Mucosa of rectum (tissue), 2 donors: ENCODE data around the gene NUP88.

Experiments used
- H3K27ac ChIP-seq, 2 donors: one replicate each; pipeline ENCODE4 v1.7.0; 2013; ENCODE audit warnings: inconsistent platforms in 2 of 2, low read depth in 2 of 2, low read length in 2 of 2
- H3K27me3 ChIP-seq, 2 donors: one replicate each; pipeline ENCODE4 v1.7.0; 2013; ENCODE audit warnings: low read length in 2 of 2; ENCODE audit not compliant: control insufficient read depth in 2 of 2, insufficient read depth in 2 of 2
- H3K36me3 ChIP-seq, 2 donors: one replicate each; pipeline ENCODE4 v1.7.0; 2013; ENCODE audit warnings: low read length in 2 of 2; ENCODE audit not compliant: control insufficient read depth in 2 of 2, insufficient read depth in 2 of 2
- H3K4me1 ChIP-seq, 2 donors: one replicate each; pipeline ENCODE4 v1.7.0; 2013; ENCODE audit warnings: low read length in 2 of 2, mild to moderate bottlenecking in 1 of 2; ENCODE audit not compliant: control insufficient read depth in 2 of 2, insufficient read depth in 2 of 2
- H3K4me3 ChIP-seq, 2 donors: one replicate each; pipeline ENCODE4 v1.7.0; 2013; ENCODE audit warnings: low read length in 2 of 2
- H3K9ac ChIP-seq, 2 donors: one replicate each; pipeline ENCODE4 v1.7.0; 2013; ENCODE audit warnings: low read length in 2 of 2, low read depth in 1 of 2, mild to moderate bottlenecking in 1 of 2
- H3K9me3 ChIP-seq, 2 donors: one replicate each; pipeline ENCODE4 v1.7.0; 2013; ENCODE audit warnings: low read length in 2 of 2; ENCODE audit not compliant: control insufficient read depth in 2 of 2
- donor health status: healthy.
- donor health status: Normal muscosa, but diverticular disease.

The NUP88 gene

DNA sequence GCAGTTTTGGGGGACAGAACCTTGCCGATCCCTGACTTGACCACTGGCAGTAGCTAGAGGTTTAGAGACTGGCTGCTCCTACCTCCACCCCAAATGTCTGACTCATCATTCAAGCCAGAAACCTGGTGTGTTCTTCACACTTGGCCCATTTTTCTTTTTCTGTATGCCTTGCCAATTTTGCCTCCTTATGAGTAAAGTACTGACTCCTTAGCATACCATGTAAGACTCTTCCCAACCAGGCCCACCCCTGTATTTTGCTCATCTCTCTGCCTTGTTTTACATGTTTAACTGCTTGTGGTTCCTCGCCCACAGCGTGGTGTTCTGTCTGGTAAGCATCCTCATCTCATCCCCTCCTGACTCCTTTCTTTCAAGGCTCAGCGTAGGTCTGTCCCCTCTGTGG is 37.9 kb downstream of the NUP88 start:
- no peaks in the 10 kb centered on the region for H3K4me1 ChIP-seq
- no peak overlapping the region for H3K9ac ChIP-seq
- H3K27me3 ChIP-seq: no peaks in the 10 kb centered on the region
- H3K4me3 ChIP-seq: no peak overlapping the region
- no peaks in the 10 kb centered on the region for H3K9me3 ChIP-seq
- peaks cover 89 to 92% of the 10 kb centered on the region in 2 donors for H3K36me3 ChIP-seq
- no peak overlapping the region for H3K27ac ChIP-seq

DNA sequence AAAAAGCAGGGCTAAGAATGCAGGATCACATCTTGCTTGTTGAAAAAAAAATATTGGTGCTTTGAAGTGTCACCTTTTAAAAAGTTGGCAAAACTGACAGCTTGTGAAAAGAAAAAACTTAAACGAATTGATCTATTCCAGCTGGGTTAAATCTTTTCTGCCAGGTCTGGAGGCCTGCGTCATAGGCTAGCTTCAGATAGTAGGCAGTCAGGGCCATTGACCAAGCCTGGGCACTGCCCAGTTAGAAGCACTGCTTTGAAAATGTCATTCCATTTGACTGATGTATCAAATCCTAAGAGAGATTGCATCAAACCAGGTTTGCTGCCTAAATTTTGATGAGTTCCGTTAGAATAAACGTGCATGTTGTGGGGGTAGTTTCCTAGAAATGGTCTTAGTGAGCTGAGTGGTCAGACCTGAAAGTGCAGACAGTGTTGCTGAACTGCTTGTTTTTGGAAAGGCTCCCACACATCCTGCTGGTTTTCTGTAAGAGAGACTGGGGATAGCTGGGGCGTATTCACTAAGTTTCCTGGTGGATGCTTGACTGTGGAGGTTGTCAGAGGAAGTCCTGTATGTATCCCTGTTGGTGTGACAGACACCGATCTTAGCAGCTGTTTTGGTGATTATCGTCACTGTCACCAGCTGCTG is 38.8 kb downstream of the NUP88 start:
- Histone ChIP-seq H3K36me3 (peaks cover 84 to 89% of the 10 kb centered on the region in 2 donors), H3K27ac (no peak overlapping the region), H3K4me3 (no peak overlapping the region), H3K27me3 (no peaks in the 10 kb centered on the region), H3K9ac (no peak overlapping the region), H3K4me1 (no peaks in the 10 kb centered on the region), H3K9me3 (no peaks in the 10 kb centered on the region)

DNA sequence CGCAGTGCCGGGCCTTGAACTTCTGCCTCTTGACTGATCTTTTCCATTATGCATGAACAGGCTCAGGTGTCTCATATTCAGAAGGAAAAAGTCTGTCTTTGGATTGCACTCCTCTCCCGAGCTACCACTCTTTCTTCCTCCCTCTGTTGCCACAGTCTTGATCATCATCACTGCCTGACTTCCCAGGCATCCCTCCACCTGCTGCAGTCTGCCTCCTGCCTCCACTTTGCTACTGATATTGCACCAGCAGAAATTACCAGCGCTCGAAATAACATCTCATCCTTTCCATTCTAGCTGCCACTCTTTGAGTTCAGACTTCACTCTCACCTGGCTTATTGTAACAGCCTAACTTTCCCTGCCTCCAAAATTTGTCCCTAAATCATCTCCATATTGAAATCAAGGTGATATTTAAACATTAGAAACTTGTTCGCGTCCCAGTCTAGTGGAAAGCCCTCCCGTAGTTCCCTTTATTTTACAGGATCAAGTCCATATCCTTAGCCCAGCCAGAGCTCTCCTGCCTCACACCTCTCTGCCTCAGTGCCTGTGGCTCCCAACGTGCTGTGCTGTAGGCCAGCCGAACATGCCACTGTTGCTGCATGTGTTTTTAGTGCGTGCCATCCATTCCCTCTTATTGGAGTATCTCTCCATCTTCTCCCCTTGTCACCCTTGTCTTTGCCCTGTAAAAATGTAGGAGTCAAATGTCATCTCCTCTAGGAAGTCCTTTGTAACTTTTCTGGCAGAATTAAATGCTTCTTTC is 39.9 kb downstream of the NUP88 start:
- Histone ChIP-seq H3K9me3 (no peaks in the 10 kb centered on the region), H3K4me3 (no peak overlapping the region), H3K4me1 (no peaks in the 10 kb centered on the region), H3K27ac (no peak overlapping the region), H3K27me3 (no peaks in the 10 kb centered on the region), H3K36me3 (peaks cover 73 to 84% of the 10 kb centered on the region in 2 donors), H3K9ac (no peak overlapping the region)

DNA sequence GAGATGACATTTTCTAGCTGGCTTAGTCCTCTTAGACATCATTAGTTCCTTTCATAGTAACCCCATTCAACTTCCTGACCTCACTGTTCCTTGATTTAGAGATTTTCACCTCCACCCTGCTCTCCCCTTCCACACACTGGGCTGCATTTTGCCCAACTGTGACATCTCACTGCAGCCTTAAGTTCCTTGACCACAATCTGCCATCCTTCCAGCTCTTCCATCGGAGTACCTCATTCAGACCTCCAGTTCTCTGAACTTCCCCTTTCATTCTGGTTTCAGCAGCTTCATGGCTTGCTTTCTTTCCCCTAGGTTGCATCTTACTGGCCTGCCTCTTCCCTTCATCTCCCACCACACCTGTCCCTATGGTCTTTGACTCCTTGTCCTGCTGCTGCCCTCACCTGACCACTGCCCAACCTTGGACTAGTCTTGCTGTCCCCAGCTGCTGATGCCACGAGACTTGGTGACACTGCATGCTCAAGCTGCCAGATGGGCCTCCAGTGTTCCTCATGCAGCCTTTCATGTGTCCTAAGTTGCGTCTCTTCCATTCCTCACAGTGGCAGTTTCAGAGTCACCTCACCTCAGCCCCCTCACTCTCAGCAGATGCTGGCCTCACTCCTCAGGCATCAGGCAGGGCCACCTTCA is 40.8 kb downstream of the NUP88 start:
- Histone ChIP-seq H3K27me3 (no peaks in the 10 kb centered on the region), H3K36me3 (peaks cover 70 to 79% of the 10 kb centered on the region in 2 donors), H3K27ac (no peak overlapping the region), H3K4me1 (no peaks in the 10 kb centered on the region), H3K9me3 (no peaks in the 10 kb centered on the region), H3K9ac (no peak overlapping the region), H3K4me3 (no peak overlapping the region)

DNA sequence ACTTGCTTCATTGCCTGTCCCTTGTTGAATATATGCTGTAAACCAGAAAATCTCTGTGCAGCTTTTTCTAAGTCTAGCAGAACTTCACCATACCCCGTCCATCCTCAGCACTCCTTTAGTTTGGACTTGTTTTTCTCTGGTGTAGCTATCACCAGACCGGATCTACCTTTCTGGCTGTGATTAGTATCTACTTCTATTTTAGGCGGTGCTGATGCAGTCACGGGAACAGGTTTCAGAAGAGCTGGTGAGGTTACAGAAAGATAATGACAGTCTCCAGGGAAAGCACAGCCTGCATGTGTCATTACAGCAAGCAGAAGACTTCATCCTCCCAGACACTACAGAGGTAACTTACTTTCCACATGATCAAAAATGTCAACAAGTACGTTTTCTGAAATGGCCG is 46.4 kb downstream of the NUP88 start:
- no peaks in the 10 kb centered on the region for H3K4me1 ChIP-seq
- H3K9ac ChIP-seq: no peak overlapping the region
- no peaks in the 10 kb centered on the region for H3K27me3 ChIP-seq
- no peak overlapping the region for H3K4me3 ChIP-seq
- no peak overlapping the region for H3K27ac ChIP-seq
- peaks cover 55 to 59% of the 10 kb centered on the region in 2 donors for H3K36me3 ChIP-seq
- no peaks in the 10 kb centered on the region for H3K9me3 ChIP-seq

DNA sequence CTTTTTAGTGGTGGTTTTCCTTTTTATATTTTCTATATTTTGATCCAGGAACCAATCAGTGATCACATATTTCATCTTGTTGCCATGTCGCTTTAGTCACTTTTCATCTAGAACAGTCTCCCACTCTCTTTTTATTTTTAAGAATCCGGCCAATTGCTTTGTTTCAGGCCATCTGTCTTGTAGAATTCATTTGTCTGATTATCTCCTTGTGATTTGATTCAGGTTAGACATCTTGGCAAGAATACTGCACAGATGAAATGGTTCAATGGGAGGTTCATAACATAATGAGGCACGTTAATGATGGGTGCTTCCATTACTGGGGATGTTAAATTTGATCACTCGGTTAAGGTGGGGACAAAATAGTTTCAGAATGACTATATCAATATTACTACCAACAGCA is 49.1 kb downstream of the NUP88 start:
- H3K9me3 ChIP-seq: no peaks in the 10 kb centered on the region
- H3K36me3 ChIP-seq: peaks cover 44 to 55% of the 10 kb centered on the region in 2 donors
- H3K4me1 ChIP-seq: no peaks in the 10 kb centered on the region
- H3K4me3 ChIP-seq: no peak overlapping the region
- H3K27me3 ChIP-seq: no peaks in the 10 kb centered on the region
- no peak overlapping the region for H3K27ac ChIP-seq
- H3K9ac ChIP-seq: no peak overlapping the region

DNA sequence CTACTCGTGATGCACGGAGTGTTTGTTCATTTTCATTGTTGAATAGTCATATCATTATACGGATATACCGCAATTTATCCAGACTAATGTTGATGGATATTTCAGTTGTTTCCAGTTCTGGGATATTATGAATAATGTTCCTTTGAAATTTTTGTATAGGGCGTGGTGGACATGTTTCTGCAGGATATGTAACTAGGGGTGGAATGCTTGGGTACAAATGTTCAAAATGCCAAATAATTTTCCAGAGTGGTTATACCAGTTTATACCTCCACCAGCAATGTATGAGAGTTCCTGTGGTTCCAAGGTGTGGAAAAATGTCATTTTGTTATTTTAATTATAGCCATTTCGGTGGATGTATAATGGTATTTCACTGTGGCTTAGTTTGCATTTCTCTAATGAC is 53.6 kb downstream of the NUP88 start:
- peaks cover 52% of the 10 kb centered on the region in 2 donors for H3K36me3 ChIP-seq
- H3K27ac ChIP-seq: no peak overlapping the region
- no peaks in the 10 kb centered on the region for H3K27me3 ChIP-seq
- H3K4me1 ChIP-seq: no peaks in the 10 kb centered on the region
- no peaks in the 10 kb centered on the region for H3K9me3 ChIP-seq
- H3K4me3 ChIP-seq: no peak overlapping the region
- no peak overlapping the region for H3K9ac ChIP-seq

DNA sequence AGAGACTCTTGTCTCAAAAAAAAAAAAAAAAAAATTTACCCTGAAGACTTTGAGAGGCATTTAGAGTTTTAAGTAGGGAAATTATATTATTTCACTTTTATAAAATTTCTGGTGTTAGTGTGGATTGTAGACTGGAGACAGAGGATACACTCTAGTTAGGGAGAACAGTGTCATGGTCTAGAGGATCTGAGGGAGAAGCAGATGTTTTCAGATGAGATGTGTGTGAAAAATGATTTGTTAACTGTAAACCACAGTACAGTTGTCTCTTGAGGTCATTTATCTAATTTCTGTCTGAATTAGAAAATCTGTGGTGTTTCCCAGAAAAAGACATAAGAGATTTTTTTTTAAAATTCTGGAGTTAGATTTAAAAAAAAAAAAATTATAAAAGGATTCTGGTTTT is 54.8 kb downstream of the NUP88 start:
- Histone ChIP-seq H3K36me3 (peaks cover 47 to 54% of the 10 kb centered on the region in 2 donors), H3K4me1 (no peaks in the 10 kb centered on the region), H3K27ac (no peak overlapping the region), H3K4me3 (no peak overlapping the region), H3K27me3 (no peaks in the 10 kb centered on the region), H3K9ac (no peak overlapping the region), H3K9me3 (no peaks in the 10 kb centered on the region)

DNA sequence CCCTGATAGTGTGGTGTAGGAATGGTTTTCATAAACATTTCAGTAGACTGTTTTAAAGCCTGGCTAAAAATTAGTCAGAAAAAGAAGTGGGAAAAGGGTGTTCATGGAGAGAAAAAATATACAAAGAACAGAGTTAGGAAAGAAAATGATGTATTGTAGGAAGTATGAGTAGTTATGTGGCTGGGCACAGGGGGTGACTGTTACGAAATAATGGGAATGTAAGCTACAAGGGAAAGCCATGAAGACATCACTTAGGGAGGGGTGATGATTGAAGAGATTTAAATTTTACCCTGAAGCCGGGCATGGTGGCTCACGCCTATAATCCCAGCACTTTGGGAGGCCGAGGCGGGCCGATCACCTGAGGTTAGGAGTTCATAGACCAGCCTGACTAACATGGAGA is 55.3 kb downstream of the NUP88 start:
- H3K36me3 ChIP-seq: peaks cover 44 to 52% of the 10 kb centered on the region in 2 donors
- H3K27me3 ChIP-seq: no peaks in the 10 kb centered on the region
- no peaks in the 10 kb centered on the region for H3K4me1 ChIP-seq
- H3K27ac ChIP-seq: no peak overlapping the region
- no peaks in the 10 kb centered on the region for H3K9me3 ChIP-seq
- H3K9ac ChIP-seq: no peak overlapping the region
- H3K4me3 ChIP-seq: no peak overlapping the region

DNA sequence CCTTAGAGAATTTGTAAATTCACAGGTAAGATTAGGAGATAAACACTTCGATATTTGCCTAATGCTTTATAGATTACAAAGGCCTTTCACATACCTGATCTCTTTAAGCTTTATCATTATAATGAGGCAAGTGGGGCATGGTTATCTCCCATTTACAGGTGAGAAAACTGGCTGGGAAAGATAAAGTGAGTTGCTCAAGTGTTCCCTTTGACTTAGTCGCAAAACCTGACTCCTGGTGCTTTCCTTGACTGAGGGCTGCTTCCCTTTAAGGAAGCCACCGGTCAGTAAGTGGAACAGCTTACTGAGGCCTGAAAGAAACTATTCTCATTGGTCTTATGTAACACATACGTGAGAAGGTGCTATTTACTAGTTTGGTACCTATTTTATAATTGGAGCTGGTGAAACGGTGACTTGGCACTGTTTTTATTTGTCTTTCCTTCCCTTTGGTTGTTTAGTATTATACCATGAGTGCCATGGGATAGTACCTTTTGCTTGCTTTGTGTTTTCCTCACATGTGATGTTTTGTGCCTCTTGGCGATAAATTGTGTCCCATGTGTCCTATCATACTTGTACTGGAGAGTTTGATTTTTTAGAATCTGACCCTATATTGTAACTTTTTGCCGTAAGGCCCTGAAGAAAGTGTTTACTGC is 57.2 kb downstream of the NUP88 start:
- no peak overlapping the region for H3K9ac ChIP-seq
- H3K27me3 ChIP-seq: no peaks in the 10 kb centered on the region
- H3K36me3 ChIP-seq: peaks cover 38 to 52% of the 10 kb centered on the region in 2 donors
- no peaks in the 10 kb centered on the region for H3K9me3 ChIP-seq
- no peak overlapping the region for H3K27ac ChIP-seq
- no peak overlapping the region for H3K4me3 ChIP-seq
- no peaks in the 10 kb centered on the region for H3K4me1 ChIP-seq
